Keratinocyte (primary cell): ENCODE data around the gene TMEM50B. TPM values are rescaled to one million over a fixed set of nuclear protein-coding genes. Genes with fewer than 3 reads are reported as not detected.

Experiments used
- DNase-seq: peaks from one replicate; pipeline ENCODE4 v3.0.0-alpha.2; 2011; ENCODE audit warnings: low read depth, missing footprints, low spot score
- FAIRE-seq: peaks from 2 replicates; lab custom pipeline; 2011; peaks lifted over from hg19 to GRCh38; lab: Jason Lieb, UNC
- H2AFZ ChIP-seq: 2 replicates; pipeline ENCODE4 v1.6.0; 2012; ENCODE audit warnings: low read length, control low read depth, inconsistent platforms; ENCODE audit not compliant: control insufficient read depth
- H3K27ac ChIP-seq: 2 replicates; pipeline ENCODE4 v1.5.1; 2011; ENCODE audit warnings: low read length; ENCODE audit not compliant: control insufficient read depth, insufficient read depth
- H3K27me3 ChIP-seq: 3 replicates; pipeline ENCODE4 v1.6.0; 2011; ENCODE audit warnings: low read length; ENCODE audit not compliant: control insufficient read depth, insufficient read depth; ENCODE audit errors: extremely low read depth
- H3K36me3 ChIP-seq, 2 experiments: 2 replicates in 1 of 2; 3 replicates in 1 of 2; pipeline ENCODE4 v1.5.1; 2011; ENCODE audit warnings: low read length in 2 of 2, mild to moderate bottlenecking in 1 of 2; ENCODE audit not compliant: control insufficient read depth in 2 of 2, insufficient read depth in 2 of 2; ENCODE audit errors: extremely low read depth in 1 of 2
- H3K4me1 ChIP-seq: 3 replicates; pipeline ENCODE4 v1.5.1; 2011; ENCODE audit warnings: low read length; ENCODE audit not compliant: control insufficient read depth, insufficient read depth; ENCODE audit errors: extremely low read depth
- H3K4me2 ChIP-seq: 3 replicates; pipeline ENCODE4 v1.6.0; 2011; ENCODE audit warnings: low read depth, low read length; ENCODE audit not compliant: control insufficient read depth, insufficient read depth; ENCODE audit errors: extremely low read depth
- H3K4me3 ChIP-seq, 3 experiments: fragments of 200-600 bp in 1 of 3; sonication (generic) in 1 of 3; 2 replicates in 2 of 3; 3 replicates in 1 of 3; pipeline ENCODE4 v1.5.1; 2011 to 2016; ENCODE audit warnings: low read length in 3 of 3, mild to moderate bottlenecking in 3 of 3, control low read depth in 2 of 3, inconsistent platforms in 1 of 3, low read depth in 1 of 3, mixed read lengths in 1 of 3, mixed run types in 1 of 3, moderate library complexity in 1 of 3; ENCODE audit not compliant: control insufficient read depth in 2 of 3, insufficient read depth in 2 of 3; ENCODE audit errors: extremely low read depth in 1 of 3
- H3K79me2 ChIP-seq: 2 replicates; pipeline ENCODE4 v1.6.0; 2012; ENCODE audit warnings: low read length; ENCODE audit not compliant: control insufficient read depth, insufficient read depth
- H3K9ac ChIP-seq: 3 replicates; pipeline ENCODE4 v1.6.0; 2011; ENCODE audit warnings: low read length; ENCODE audit not compliant: control insufficient read depth, insufficient read depth; ENCODE audit errors: extremely low read depth
- H3K9me1 ChIP-seq: 3 replicates; pipeline ENCODE4 v1.6.0; 2011; ENCODE audit warnings: low read length; ENCODE audit not compliant: control insufficient read depth, insufficient read depth; ENCODE audit errors: extremely low read depth
- H3K9me3 ChIP-seq: 2 replicates; pipeline ENCODE4 v1.5.1; 2012; ENCODE audit warnings: low read depth, low read length; ENCODE audit not compliant: control insufficient read depth
- H4K20me1 ChIP-seq: 3 replicates; pipeline ENCODE4 v1.6.0; 2011; ENCODE audit warnings: low read length; ENCODE audit not compliant: control insufficient read depth, insufficient read depth; ENCODE audit errors: extremely low read depth
- EZH2 ChIP-seq: IDR thresholded peaks from one replicate; pipeline ENCODE4 v1.6.1; 2012; ENCODE audit warnings: inconsistent platforms, mild to moderate bottlenecking, low read length, moderate library complexity
- dilution Hi-C: fragments of 300-500 bp; cut with MboI; formaldehyde crosslinking; loops from one replicate; pipeline ENCODE4 v1.7.0; 2020; ENCODE audit warnings: low sequenced_read_pairs; ENCODE audit not compliant: extremely low pct_ligation_motif_present
- polyA plus RNA-seq, 5 experiments: library from polyadenylated mRNA; depleted of rRNA in 3 of 5; stranded (reverse) in 3 of 5; stranded (forward) in 1 of 5; unstranded in 1 of 5; fragments of >200 nt; gene quantifications; 1 replicate in 1 of 5; 2 replicates in 3 of 5; 3 replicates in 1 of 5; pipeline versions ENCODE4 v1.2.1 to v1.2.3, GENCODE V29; 2011 to 2012; ENCODE audit warnings: missing spikeins in 2 of 5, low read depth in 1 of 5, low replicate concordance in 1 of 5
- TF ChIP-seq, protein P1 (sequence below), 3 experiments: IDR thresholded peaks in 1 of 3; conservative IDR thresholded peaks in 1 of 3; optimal IDR thresholded peaks in 1 of 3; 2 replicates in 2 of 3; 3 replicates in 1 of 3; pipeline versions ENCODE3 to v1.5.1; 2011; ENCODE audit warnings: low read length in 3 of 3, mild to moderate bottlenecking in 3 of 3, moderate library complexity in 2 of 3, control low read depth in 1 of 3, inconsistent platforms in 1 of 3; ENCODE audit not compliant: insufficient read depth in 2 of 3; ENCODE audit errors: extremely low read depth in 1 of 3

Gene TMEM50B
- polyA plus RNA-seq, 1 donor (not counting 4 experiments of a cell fraction or from before 2014, with no cell fraction given) = 39.7 TPM

DNA sequence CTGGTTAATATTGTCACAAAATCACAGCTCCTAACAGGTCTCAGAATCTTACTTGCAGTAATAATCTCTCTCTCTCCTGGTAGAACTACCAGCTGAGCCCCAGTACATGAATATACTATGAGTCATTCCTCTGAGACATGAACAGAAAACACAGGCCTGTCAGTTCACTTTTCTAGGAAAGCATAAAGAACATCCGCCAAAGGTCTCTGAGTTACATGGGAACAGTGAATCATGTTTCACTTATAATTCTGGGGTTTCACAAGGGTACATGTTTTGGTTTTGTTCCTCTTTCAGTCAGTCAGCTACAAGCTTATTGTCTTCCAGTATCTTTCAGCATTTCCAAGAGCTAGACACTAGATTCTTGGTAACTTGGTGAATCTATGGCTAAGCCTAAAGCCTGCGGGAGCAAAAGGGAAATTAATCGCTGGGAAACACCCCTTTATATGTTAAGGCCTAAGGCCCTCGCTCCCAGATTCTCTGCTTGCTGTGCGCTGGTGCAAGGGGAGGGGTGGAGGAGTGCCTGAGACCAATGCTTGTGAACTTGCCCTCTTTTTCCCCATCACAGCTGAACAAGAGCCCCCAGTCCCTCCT is 44.9 kb downstream of the TMEM50B start:
- Histone ChIP-seq H3K79me2 (peaks cover 2% of the 10 kb centered on the region), H4K20me1 (no peaks in the 10 kb centered on the region), H3K4me2 (peak overlapping the region; percentile 42), H3K4me1 (peaks cover 19% of the 10 kb centered on the region), H3K27me3 (no peaks in the 10 kb centered on the region), H3K27ac (peak overlapping the region; percentile 76), H3K9ac (peak overlapping the region; percentile 57), H3K4me3 (no peak overlapping the region), H3K9me3 (no peaks in the 10 kb centered on the region), H3K36me3 (peaks cover 30 to 44% of the 10 kb centered on the region in 2 experiments), H3K9me1 (no peaks in the 10 kb centered on the region), H2AFZ (no peak overlapping the region)
- no peak for TF ChIP-seq EZH2
- TF ChIP-seq, protein P1, sequence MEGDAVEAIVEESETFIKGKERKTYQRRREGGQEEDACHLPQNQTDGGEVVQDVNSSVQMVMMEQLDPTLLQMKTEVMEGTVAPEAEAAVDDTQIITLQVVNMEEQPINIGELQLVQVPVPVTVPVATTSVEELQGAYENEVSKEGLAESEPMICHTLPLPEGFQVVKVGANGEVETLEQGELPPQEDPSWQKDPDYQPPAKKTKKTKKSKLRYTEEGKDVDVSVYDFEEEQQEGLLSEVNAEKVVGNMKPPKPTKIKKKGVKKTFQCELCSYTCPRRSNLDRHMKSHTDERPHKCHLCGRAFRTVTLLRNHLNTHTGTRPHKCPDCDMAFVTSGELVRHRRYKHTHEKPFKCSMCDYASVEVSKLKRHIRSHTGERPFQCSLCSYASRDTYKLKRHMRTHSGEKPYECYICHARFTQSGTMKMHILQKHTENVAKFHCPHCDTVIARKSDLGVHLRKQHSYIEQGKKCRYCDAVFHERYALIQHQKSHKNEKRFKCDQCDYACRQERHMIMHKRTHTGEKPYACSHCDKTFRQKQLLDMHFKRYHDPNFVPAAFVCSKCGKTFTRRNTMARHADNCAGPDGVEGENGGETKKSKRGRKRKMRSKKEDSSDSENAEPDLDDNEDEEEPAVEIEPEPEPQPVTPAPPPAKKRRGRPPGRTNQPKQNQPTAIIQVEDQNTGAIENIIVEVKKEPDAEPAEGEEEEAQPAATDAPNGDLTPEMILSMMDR (optimal IDR thresholded peaks at IDR 0.05 in 1 of 3, IDR thresholded peaks at IDR 0.05 in 1 of 3, conservative IDR thresholded peaks at IDR 0.05 in 1 of 3; ENCODE audit: extremely low read depth in 1 of 3, insufficient read depth in 2 of 3, low read length in 3 of 3) = no peak
- dilution Hi-C loops = no loop called here
- DNase-seq (peak; percentile 48), FAIRE-seq (peak; percentile 90)

DNA sequence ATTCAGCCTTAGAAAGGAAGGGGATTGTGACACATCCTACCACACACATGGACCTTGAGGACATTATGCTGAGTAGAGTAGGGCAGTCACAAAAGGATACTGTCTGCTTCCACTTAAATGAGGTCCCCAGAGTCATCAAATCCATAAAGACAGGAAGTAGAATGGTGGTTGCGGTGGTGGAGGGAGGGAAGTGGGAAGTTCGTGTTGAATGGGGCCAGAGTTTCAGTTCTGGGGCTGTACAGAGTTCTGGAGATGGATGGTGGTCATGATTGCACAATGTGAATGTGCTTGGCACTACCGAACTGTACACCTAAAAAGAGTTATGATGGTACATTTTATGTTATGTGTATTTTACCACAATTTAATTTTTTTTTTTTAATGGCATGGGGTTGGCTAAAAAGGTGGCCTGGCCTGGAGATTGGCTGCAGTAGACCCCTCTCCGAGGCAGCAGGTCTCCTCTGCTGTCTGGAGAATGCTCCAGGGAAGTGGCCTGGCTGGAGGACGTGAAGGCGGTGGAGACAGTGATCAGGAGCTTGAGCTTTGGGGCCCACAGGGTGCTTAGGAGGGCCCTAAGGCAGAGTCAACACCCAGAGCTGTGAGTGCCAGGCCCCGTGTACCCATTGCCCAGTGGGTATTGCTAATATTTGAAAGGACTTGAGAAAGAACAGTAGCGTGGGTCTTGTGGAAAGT is 46.2 kb downstream of the TMEM50B start:
- Histone ChIP-seq H3K4me3 (no peak overlapping the region), H4K20me1 (no peaks in the 10 kb centered on the region), H3K36me3 (peaks cover 33 to 54% of the 10 kb centered on the region in 2 experiments), H3K4me2 (no peak overlapping the region), H3K9me3 (no peaks in the 10 kb centered on the region), H3K27ac (peak overlapping the region; percentile 76), H3K9ac (peak overlapping the region; percentile 20), H3K4me1 (peaks cover 26% of the 10 kb centered on the region), H3K9me1 (no peaks in the 10 kb centered on the region), H3K27me3 (no peaks in the 10 kb centered on the region), H3K79me2 (peaks cover 2% of the 10 kb centered on the region), H2AFZ (no peak overlapping the region)
- dilution Hi-C loops = no loop called here
- no peak for TF ChIP-seq EZH2
- no peak for FAIRE-seq
- DNase-seq = no peak
